GM18861 (cell line): ENCODE measurements around the gene SFXN4.
"Not testable (repeated sequence)": the region's sequence is repeated elsewhere in the genome, so short reads cannot be mapped to it uniquely, and the experiment has no call there.

Experiments
- ATAC-seq: cut with Tn5 transposase; IDR thresholded peaks from one replicate; pipeline ENCODE4 v1.9.1; 2021; ENCODE audit not compliant: unreplicated experiment

SFXN4 gene

DNA sequence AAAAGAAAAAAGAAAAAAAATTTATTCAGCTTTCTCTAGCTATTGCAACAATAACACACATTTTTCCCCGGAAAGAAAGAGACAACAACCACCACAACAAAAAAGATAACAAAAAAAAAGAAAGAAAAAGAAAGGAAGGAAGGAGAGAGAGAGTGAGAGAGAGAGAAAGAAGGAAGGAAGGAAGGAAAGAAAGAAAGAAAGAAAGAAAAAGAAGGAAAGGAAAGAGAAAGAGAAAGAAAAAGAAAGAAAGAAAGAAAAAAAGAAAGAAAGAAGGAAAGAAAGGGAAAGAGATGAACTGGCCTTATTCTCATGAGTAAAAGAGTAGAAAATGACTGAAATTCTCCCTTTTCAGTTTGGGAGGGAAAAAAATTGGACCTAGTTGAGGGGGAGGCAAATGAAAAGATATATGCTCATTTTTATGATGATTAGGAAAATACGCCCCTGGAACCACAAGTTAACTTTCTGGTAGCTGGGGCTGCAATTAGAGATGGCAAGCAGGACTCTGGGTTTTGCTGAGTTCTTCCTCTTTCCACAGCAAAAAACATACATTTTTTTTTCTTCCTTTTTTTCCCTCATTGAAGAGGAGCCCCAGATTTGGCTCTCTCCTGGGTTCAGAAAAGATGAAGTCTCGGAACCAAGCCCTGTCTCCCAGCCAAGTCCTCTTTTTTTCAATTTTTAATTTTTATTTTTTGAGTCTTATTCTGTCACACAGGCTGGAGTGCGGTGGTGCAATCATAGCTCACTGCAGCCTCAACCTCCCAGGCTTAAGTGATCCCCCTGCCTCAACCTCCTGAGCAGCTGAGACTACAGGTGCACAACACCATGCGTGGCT is 25.7 kb upstream of the SFXN4 start:
- ATAC-seq: no peak

DNA sequence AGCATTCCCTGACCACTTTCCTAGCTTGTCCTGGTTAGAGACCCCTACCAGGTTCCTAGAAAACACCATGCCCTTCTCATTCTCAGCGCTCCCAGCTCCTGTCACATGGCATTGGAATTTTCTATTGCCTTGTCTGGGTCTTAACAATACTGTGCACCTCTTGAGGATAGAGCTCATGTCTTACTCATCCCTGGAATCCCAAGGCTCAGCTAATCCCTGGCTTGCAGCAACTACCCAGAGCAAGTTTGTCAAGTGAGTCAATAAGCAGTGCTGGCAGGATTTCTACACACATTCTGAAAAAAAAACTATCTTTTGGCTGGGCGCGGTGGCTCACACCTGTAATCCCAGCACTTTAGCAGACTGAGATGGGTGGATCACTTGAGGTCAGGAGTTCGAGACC is 24.8 kb upstream of the SFXN4 start:
- ATAC-seq: no peak

DNA sequence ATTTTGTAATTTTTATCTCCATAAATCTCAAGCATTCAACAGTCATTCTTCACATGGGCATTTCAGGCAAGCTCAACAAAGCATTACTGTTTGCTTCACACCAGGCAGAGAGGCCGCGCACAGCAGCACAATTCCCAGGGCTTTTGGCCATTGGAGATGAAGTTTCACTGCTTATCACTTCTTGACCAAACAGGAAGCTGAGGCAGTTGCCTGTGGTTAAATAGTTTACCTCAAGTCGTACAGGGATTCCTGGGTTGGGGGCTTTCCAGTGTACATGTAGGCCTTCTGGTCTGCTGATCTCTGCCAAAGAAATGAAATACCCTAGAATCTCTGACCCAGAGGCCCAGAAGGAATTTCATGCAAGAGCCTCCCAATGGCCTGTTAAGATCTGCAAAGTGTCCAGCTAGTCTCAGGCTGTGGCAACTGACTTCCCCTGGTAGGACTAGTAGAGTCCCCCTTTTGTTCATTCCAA is 24.3 kb upstream of the SFXN4 start:
- no peak for ATAC-seq

DNA sequence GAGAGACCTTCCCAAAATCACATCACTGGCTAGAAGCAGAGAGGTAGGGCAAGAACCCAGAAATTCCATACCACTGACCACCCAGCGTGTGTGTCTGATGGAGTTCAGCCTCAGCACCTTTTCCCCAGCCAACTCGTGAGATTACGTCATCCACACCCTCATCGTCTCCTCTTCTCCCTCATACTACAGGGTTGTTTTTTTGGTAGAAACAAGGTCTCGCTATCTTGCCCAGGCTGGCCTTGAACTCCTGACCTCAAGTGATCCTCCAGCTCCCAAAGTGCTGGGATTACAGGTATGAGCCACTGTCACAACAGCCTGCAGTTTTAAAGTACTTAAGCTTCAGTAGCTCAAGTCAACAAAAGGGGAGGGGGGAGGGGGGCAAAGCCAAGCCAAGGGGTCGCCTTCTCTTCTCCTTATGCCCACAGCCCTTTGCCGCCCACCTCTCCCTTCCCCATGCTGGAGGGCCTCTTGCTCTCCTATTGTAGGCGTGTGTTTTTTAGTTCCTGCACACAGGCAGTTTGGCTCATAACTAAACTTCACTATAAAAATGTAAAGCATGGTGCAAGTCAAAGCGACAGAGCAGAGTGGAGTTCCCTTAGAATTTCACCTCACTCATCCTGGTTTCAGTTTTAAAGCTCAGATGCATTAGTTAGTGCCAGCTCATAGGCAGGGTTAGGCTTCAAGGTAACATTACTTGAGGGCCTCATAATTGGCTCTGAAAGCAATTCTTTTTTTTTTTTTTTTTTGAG is 18.3 kb upstream of the SFXN4 start:
- no peak for ATAC-seq

DNA sequence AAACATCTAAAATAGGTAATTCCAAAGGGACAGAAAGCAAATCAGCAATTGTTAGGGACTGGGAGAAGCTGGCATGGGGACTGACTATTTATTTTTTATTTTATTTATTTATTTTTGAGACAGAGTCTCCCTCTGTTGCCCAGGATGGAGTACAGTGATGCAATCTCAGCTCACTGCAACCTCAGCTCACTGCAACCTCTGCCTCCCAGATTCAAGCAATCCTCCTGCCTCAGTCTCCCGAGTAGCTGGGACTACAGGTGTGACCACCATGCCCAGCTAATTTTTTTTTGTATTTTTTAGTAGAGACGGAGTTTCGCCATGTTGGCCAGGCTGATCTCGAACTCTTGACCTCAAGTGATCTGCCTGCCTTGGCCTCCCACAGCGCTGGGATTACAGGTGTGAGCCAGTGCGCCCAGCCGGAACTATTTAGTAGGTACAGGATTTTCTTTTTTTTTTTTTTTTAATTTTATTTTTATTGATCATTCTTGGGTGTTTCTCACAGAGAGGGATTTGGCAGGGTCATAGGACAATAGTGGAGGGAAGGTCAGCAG is 15.4 kb upstream of the SFXN4 start:
- not testable (repeated sequence) for ATAC-seq

DNA sequence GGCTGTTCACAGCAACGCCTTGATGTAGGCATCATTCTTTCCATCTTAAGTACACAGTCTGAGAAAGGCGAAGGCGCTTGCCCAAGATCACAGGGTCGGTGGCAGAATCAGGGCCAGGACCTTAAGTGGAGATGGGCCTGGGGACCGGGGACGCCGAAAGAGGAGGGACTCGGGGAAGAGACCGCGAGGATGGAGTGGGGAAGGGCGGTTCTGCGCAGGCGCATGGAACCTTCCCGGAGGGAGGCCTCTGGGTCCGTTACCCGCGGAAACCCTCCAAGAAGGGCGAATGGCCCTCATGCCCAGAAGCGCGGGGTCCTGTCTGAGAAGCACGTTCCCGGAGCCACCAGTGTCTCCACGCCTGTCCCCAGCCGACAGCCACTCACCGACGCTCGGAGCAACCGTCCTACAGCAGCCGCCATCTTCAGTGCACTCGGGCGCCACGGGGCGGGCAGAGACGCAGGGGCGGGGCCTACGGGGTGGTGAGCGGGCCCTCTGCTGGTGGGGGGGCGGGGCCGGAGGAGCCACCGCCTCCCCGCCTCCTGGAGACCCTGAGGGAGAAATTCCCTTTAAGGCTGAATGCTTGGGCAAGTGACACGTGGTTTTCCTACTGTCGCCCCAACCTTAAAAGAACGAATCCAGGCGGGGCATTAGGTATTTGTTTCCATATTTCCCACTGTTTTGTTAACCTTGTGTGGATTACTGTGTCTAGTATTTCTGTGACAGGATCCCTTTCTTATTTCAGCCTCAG is 13.0 kb upstream of the SFXN4 start, which contains the start of gene PRDX3:
TSS of gene PRDX3 (minus strand) at position 441 of the 748 bp plus-strand sequence. CDS start at position 419, 22 bp downstream.
- peak; percentile 71 for ATAC-seq

DNA sequence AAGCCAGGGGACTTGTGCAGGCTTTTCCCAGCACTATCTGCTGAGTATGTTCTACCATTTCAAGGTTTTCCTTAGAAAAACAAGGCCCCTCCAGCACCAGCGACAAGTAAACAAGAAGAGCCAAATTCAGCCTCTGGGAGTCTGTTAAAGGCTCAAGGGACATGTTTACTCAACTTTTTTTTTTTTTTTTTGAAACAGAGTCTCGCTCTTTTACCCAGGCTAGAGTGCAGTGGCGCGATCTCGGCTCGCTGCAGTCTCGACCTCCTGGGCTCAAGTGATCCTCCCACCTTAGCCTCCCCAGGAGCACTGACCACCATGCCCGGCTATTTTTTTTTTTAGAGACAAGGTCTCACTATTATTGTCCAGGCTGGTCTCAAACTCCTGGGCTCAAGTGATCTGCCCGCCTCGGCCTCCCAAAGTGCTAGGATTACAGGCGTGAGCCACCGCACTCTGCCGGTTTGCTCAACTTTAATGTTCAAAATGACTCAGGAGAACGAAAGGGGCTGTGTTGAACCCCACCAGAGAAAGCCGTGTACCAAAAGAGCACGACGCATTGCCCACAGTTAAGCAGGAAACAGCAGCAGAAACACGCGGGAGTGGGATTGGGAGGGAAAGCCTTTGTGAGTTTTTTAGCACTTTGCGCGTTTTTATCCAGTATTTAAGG is 12.3 kb upstream of the SFXN4 start:
- ATAC-seq: peak; percentile 4

DNA sequence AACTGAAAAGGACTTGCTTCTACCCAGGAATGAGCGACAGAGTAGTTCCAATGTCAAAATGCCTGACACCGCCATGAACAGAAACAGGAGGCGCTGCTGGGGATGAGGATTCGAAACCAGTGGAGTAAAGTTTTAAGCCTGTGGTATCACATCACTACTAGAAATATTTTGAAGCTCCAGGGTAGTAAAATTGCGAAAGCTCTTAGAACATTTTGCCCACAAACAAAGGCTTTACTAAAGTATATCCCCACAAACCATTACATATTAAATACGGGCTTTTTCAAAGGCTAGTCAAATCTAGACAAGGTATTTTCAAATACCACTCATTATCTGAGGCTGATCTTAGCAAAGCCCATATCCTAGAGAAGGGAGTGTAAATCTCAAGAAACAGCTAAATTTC is 10.7 kb upstream of the SFXN4 start:
- no peak for ATAC-seq

DNA sequence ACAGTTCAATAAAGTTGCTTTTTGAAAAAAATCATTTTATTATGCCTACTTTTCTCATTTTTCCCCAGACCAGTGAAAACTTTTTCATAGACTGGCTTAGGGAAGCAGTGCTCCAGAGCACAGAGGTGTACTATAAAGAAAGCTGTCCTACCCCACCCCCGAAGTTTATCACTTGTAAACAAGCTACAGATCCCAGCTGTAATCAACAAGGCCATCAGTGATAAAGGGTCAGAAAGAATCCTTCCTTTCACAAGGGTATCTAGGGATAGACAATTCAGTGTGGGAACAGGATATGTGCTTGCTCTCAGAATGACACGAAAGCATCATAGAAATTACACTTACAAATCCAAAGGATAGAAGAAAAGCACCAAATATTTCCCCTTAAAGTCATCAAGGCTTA is 8.6 kb upstream of the SFXN4 start:
- no peak for ATAC-seq

DNA sequence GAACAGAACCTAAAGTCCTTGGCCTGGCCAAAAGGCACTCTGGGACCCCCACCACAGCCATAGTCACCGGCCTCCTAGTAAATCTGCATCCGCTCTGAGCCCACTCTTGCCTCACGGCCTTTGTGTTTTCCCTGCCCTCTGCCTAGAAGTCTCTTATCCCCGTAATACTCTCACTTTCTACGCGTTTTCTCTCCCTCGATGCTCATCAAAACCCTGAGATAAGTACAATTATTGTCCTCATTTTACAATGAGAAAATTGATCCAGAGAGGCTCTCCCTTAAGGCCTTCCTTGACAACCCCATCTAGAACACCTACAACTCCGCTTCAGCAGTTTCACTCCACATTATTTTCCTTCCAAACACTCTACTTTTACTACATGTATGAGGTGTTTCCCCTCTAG is 1.5 kb upstream of the SFXN4 start:
- ATAC-seq: no peak

DNA sequence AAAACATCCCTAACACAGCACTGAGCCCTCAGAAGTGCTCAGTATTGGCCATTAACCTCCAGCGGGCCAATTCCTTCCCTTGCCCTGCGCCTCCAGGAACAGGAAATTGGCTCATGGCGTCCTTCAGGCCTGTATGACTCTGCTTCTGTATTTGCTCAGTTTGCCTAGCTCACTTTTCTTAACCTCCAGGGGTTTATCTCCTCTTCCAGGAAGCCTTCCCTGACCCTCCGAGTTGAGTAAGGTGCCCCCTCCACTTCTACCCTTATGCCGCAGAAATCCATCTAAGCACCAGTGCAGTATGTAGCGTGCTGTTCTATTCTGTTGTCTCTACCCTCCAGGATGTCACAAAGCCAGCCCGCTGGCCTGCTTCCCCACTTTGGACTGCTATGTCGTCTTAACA is 1.1 kb upstream of the SFXN4 start:
- no peak for ATAC-seq

DNA sequence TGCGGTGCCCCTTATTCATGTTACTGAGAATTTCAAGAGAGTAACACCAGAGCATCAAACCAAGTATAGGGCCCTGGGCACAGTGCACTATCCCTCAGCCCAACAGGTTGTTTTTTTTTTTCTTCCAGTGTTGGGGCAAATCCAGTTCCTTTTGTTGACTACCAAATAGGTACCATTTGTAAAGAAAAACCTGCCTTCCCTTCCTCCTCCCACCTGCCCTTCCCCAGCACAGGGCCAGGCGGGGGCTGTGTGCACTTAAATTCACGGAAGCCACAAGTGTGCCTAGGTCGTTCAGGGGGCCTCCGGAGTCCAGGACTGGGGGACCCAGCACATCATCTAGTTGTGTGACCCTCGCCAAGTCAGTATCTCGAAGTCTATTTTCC is 595 bp upstream of the SFXN4 start:
- ATAC-seq: no peak

DNA sequence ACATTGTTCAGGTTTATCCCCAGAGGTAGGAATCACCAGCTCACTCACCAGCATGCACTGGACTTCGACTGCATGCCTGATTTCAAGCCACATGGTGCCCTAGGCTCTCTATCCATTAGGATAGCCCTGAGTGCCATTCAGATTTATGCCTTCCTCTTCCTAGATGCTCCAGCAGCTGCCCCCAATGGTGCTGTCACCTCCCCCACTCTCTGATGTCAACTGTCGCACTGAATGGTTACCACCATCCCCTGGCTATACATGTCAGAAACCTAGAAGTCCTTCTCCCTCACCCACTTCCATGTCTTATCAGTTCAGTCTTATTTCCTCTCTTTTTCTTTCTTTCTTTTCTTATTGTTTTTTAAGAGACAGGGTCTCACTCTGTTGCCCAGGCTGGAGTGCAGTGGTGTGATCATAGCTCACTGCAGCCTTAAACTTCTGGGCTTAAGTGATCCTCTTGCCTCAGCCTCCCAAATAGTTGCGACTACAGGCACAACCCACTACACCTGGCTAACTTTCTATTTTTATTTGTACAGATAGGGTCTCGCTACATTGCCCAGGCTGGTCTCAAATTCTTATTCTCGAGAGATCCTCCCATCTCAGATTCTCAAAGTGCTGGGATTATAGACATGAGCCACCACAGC is 2.9 kb downstream of the SFXN4 start:
- ATAC-seq: no peak

DNA sequence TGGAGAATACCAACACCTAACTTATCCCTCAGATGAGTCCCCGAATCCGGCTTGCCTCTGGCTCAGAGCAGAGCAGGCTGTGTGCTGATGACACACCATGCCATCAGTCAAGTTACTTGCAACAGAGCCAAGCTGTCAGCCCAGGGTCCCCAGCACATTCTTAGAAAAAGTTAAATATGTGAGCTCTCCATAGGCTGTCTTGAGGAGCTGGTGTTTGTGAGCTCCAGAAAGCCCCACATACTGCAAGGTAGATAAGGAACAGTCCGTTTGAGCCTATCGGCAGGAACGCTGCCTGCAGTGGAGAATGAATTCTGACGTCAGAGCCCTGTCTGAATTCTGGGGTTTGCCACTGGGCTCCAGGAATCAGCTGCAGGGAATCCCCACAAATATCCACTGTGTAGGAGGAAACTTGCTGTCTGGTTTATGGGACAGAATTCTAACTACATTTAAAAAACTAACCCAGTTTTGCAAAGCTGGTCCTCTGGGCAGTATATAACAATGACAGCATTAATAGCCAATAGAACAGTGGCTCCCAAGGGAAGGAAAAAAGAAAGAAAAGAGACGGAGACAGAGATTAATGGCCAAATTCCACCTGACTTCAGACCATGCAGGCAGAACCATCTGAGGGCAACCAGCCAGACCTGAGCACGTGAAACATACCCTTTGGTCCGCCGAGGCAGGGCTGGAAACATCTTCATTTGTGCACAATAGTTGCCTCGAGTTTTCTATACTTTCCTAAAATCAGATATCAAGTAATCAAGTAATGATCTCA is 3.6 kb downstream of the SFXN4 start:
- ATAC-seq: no peak

DNA sequence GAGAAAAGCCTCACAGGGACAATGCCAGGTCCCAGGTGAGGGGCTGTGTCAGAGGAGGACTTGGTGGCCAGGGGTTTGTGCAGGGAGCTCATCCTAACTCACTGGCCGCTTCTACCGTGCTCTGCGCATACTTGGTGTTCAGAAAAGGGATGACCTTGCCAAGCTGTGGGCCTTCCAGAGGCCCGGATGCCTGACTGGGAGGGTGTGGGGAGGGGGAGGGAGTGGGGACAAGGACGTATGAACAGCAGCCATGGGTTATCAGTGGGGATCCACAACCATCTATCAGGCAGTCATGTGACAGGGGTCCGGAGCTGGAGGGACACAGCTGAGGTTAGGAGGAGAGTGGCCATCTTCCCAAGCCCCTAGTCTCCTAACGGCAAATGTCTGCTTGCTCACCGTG is 6.2 kb downstream of the SFXN4 start:
- ATAC-seq: no peak

DNA sequence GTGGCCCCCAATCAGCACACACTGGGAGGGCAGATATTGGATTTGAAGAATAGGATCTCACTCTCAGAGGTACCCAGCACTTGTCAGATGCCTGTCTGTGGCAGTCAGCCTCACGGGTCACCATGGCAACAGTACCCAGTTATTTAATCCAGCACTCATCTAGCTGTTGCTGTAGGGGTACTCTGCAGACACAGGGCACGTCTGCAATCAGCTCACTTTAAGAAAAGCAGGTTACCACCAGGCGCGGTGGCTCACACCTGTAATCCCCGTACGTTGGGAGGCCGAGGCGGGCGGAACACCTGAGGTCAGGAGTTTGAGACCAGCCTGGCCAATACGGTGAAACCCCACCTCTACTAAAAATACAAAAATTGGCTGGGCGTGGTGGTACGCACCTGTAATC is 11.9 kb downstream of the SFXN4 start:
- ATAC-seq: no peak

DNA sequence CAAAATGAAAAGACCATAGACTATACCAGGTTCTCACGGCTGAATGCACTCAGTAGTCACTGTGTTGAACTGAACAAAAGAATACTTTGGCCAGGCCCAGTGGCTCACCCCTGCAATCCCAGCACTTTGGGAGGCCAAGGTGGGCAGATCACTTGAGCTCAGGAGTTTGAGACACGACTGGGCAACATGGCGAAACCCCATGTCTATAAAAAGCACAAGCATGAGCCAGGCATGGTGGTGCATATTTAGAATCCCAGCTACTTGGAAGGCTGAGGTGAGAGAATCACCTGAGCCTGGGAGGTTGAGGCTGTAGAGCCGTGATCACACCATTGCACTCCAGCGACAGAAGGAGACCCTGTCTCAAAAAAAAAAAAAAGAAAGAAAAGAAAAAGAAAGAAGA is 12.5 kb downstream of the SFXN4 start:
- no peak for ATAC-seq

DNA sequence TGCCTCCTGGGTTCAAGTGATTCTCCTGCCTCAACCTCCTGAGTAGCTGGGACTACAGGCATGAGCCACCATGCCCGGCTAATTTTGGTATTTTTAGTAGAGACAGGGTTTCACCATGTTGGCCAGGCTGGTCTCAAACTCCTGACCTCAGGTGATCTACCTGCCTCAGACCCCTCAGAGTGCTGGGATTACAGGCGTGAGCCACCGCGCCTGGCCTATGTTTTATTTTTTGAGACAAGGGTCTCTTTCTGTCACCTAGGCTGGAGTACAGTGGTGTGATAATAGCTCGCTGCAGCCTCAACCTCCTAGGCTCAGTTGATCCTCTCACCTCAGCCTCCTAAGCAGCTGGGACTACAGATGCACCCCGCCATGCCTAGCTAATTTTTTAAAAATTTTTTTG is 13.9 kb downstream of the SFXN4 start:
- not testable (repeated sequence) for ATAC-seq

DNA sequence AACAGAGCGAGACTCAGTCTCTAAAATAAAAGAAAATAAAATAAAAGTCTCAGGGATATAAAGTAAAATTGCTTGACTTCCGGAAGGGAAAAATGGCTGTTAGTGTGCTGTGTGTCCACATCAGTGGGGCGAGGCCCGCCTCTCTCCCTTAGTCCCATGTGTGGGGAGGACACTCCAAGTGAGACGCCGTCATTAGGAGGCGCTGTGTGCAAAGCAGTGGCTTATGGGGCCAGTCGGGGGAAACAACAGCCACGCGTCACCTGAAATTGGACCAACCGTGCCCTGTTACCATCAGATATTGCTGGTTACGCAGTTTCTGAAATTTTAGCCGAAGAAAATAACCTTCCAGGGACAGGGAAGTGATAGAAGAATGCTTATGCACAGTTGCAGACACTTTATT is 15.8 kb downstream of the SFXN4 start:
- no peak for ATAC-seq
